Nephron (organoid): ENCODE data around the gene NBEA.
A peak's percentile ranks its signal among the peaks of the same experiment; 100 is the strongest.

Source experiments
- H3K27ac Mint-ChIP-seq, 3 experiments: 2 replicates each; pipeline ENCODE4 v1.8.0; 2020; ENCODE audit warnings: mixed read lengths in 3 of 3, mild to moderate bottlenecking in 2 of 3, moderate library complexity in 1 of 3
- H3K27me3 Mint-ChIP-seq: 2 replicates; pipeline ENCODE4 v1.8.0; 2021; ENCODE audit warnings: low read depth, mild to moderate bottlenecking, moderate library complexity, mixed read lengths
- H3K36me3 Mint-ChIP-seq: 2 replicates; pipeline ENCODE4 v1.8.0; 2020; ENCODE audit warnings: low read depth, mixed read lengths
- H3K4me1 Mint-ChIP-seq: 2 replicates; pipeline ENCODE4 v1.8.0; 2020; ENCODE audit warnings: mixed read lengths
- H3K4me3 Mint-ChIP-seq, 3 experiments: 2 replicates each; pipeline ENCODE4 v1.8.0; 2020; ENCODE audit warnings: mild to moderate bottlenecking in 3 of 3, mixed read lengths in 3 of 3, moderate library complexity in 2 of 3
- H3K9me3 Mint-ChIP-seq: 2 replicates; pipeline ENCODE4 v1.8.0; 2020; ENCODE audit warnings: mixed read lengths
- CTCF ChIP-seq, 3 experiments: fragments of 200-600 bp; sonication (generic); IDR thresholded peaks; one replicate each; pipeline ENCODE4 v1.5.0; 2021; ENCODE audit warnings: antibody characterized with exemption in 3 of 3; ENCODE audit not compliant: unreplicated experiment in 3 of 3

The NBEA gene

GRCh38 chr13:35681685-35682084, 739.6 kb downstream of the NBEA start:
- Mint-ChIP-seq H3K27me3 (no peaks in the 10 kb centered on the region), H3K4me1 (no peaks in the 10 kb centered on the region), H3K36me3 (no peaks in the 10 kb centered on the region), H3K27ac (no peak overlapping the region), H3K9me3 (peaks cover 3% of the 10 kb centered on the region), H3K4me3 (no peak overlapping the region)
- no peak for TF ChIP-seq CTCF (IDR thresholded peaks at IDR 0.05; ENCODE audit: unreplicated experiment in 3 of 3)

GRCh38 chr13:35684432-35684831, 742.4 kb downstream of the NBEA start:
- TF ChIP-seq CTCF (IDR thresholded peaks at IDR 0.05; ENCODE audit: unreplicated experiment in 3 of 3), result no peak
- Mint-ChIP-seq H3K36me3 (no peaks in the 10 kb centered on the region), H3K27me3 (no peaks in the 10 kb centered on the region), H3K4me1 (no peaks in the 10 kb centered on the region), H3K9me3 (peaks cover 3% of the 10 kb centered on the region), H3K4me3 (no peak overlapping the region), H3K27ac (no peak overlapping the region)

DNA sequence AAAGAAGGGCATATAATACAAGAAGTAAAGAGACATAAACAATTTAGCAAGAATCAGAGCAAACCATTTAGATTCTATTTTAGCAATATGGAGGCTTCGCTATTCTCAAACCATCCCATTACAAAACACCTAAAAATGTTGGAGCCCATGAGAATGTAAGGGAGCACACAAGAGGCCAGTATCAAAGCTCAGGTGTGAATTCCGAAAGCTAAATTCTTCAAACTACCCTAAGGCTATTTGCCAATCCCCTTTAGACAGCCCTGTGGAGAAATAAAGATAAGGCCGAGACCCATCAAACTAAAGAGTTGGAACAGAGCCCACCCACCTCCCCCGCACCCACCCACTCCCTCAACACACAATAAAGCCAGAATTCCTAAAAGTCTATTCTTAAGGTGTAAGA, 745.3 kb downstream of the NBEA start:
- Mint-ChIP-seq H3K4me3 (no peak overlapping the region), H3K9me3 (peaks cover 3% of the 10 kb centered on the region), H3K36me3 (no peaks in the 10 kb centered on the region), H3K4me1 (peaks cover 4% of the 10 kb centered on the region), H3K27me3 (no peaks in the 10 kb centered on the region), H3K27ac (no peak overlapping the region)
- TF ChIP-seq CTCF (IDR thresholded peaks at IDR 0.05; ENCODE audit: unreplicated experiment in 3 of 3), result no peak

DNA sequence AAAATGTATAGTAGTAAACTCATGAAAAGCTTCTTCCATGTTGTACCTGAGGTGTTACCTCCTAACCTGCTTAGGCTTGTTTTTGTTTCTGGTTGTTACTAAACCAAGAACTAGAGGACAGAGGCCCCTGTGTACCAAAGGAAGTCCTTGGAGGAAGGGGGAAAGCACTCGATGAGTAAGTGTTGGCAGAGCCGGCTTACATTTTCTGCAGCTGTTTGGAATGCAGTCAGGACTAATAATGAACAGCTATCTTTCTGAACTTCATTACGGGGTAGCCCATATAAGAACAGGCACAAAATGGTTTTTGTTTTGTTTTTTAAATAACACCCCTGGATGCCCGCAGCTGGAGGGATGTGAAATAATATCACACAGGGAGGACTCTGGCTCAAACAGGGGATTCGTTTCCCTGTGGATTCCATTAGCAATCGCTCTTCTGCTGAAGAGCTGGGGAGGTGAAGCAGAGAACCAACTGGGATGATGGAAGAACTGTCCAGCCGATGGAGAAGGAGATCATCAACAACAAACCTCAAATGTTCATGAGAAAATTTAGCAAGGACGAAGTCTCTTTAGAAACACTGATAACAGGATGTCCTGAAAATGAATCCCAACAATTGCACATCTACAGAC, 748.6 kb downstream of the NBEA start:
- no peak for TF ChIP-seq CTCF (IDR thresholded peaks at IDR 0.05; ENCODE audit: unreplicated experiment in 3 of 3)
- Mint-ChIP-seq H3K9me3 (no peaks in the 10 kb centered on the region), H3K4me3 (no peak overlapping the region), H3K36me3 (no peaks in the 10 kb centered on the region), H3K27ac (no peak overlapping the region), H3K4me1 (peaks cover 16% of the 10 kb centered on the region), H3K27me3 (peaks cover 4% of the 10 kb centered on the region)

- TF ChIP-seq CTCF (IDR thresholded peaks at IDR 0.05; ENCODE audit: unreplicated experiment in 3 of 3), result no peak
- no peaks in the 10 kb centered on the region for H3K9me3 Mint-ChIP-seq
- H3K27ac Mint-ChIP-seq, result peak overlapping the region; percentile 27 to 83 (median 30)
- peaks cover 21% of the 10 kb centered on the region for H3K4me1 Mint-ChIP-seq
- no peaks in the 10 kb centered on the region for H3K36me3 Mint-ChIP-seq
- no peak overlapping the region for H3K4me3 Mint-ChIP-seq
- peaks cover 4% of the 10 kb centered on the region for H3K27me3 Mint-ChIP-seq
These were observed 751.2 kb downstream of the NBEA start for GRCh38 chr13:35693134-35693784.

- Mint-ChIP-seq H3K27ac (no peak overlapping the region), H3K9me3 (no peaks in the 10 kb centered on the region), H3K36me3 (no peaks in the 10 kb centered on the region), H3K4me3 (no peak overlapping the region), H3K27me3 (peaks cover 7% of the 10 kb centered on the region), H3K4me1 (peaks cover 25% of the 10 kb centered on the region)
- no peak for TF ChIP-seq CTCF (IDR thresholded peaks at IDR 0.05; ENCODE audit: unreplicated experiment in 3 of 3)
These were observed 752.0 kb downstream of the NBEA start for GRCh38 chr13:35694031-35694430.
